ENCODE results near the gene SLC26A1.

Gene SLC26A1, protein sequence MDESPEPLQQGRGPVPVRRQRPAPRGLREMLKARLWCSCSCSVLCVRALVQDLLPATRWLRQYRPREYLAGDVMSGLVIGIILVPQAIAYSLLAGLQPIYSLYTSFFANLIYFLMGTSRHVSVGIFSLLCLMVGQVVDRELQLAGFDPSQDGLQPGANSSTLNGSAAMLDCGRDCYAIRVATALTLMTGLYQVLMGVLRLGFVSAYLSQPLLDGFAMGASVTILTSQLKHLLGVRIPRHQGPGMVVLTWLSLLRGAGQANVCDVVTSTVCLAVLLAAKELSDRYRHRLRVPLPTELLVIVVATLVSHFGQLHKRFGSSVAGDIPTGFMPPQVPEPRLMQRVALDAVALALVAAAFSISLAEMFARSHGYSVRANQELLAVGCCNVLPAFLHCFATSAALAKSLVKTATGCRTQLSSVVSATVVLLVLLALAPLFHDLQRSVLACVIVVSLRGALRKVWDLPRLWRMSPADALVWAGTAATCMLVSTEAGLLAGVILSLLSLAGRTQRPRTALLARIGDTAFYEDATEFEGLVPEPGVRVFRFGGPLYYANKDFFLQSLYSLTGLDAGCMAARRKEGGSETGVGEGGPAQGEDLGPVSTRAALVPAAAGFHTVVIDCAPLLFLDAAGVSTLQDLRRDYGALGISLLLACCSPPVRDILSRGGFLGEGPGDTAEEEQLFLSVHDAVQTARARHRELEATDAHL

DNA sequence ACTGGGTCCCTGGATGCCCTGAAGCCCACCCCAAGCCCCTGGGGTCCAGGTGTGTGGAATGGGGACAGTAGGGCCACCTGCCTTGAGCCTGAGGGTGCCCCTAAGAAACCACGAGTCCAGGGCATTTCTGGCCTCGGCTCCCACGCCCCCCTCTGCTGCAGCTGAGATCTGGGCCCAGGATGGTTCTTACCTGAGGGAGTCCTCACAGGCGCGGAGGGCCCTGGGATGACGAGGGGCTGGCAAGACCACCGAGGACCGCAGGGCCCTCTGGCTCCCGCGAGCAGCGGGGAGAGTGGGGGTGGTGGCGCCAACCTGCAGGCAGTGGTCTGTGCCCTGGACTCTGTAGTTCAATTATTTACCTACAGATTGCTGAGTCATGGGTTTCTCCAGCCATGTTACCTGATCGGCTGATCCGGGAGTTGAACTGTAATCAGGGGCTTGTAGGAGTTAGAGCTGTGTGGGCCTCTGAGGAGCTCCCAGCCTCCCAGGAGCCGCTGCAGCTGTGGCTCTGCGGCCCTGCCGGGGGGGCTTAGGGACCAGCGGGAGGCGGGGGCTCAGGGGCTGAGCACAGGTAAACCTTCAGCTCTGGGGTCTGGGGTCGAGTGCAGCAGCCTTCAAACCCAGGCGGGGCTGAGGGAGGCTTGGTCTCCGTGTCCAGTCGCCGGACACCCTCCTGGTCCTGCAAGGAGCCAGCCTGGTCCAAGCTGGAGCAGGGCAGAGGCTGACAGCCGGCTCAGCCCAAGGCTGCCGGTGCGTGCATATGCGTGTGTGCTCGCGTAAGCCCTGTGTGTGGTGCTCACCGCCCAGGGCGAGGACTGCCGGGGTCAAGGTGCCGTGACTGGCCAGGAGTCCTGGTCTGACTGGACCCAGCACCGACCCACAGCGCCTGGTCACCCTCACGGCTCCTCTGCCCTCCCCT, at the start of gene SLC26A1:
Gene SLC26A1 (minus strand): TSS at position 294 of the 919 bp plus-strand sequence. CDS start 1,701 bp downstream, outside the sequence.
- no peak for DNase-seq

DNA sequence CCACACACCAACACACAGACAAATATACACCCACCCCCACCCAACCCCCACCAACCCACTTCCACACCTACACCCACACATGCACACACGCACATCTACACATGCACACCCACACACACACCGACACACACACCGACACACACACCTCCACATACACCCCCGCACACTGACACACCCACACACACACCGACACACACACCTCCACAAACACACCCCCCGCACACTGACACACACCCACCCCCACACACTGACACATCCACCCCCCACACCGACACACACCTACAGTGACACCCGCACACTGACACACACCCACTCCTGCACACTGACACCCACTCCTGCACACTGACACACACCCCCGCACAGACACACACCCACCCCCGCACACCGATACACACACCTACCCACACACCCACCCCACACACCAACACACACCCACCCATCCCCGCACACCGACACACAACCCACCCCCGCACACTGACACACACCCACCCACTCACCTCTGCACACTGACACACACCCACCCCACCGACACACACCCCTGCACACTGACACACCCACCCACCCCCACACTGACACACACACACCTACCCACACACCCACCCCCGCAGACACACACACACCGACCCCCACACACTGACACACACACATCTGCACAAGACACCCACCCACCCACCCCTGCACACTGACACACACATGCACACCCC, 49.3 kb upstream of the SLC26A1 start:
- DNase-seq = no peak

DNA sequence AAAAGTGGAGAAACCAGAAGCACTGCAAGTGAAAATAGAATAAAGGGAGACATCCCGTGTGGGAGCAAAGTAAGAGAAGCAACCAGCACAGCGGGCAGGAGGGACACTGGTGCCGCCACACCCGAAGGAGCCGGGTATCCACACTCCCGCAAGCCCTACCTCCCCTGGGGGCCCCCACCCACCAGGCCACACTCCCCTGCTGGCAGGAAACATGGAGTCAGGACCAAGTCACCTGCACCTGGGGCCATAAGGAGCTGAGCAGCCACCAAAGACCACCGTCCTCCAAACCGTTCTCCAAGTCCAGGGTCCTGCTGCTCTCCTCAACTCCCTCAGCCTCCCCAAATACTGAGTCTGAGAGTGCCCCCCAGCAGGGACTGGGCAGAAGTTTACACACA, 48.7 kb upstream of the SLC26A1 start:
- no peak for DNase-seq

DNA sequence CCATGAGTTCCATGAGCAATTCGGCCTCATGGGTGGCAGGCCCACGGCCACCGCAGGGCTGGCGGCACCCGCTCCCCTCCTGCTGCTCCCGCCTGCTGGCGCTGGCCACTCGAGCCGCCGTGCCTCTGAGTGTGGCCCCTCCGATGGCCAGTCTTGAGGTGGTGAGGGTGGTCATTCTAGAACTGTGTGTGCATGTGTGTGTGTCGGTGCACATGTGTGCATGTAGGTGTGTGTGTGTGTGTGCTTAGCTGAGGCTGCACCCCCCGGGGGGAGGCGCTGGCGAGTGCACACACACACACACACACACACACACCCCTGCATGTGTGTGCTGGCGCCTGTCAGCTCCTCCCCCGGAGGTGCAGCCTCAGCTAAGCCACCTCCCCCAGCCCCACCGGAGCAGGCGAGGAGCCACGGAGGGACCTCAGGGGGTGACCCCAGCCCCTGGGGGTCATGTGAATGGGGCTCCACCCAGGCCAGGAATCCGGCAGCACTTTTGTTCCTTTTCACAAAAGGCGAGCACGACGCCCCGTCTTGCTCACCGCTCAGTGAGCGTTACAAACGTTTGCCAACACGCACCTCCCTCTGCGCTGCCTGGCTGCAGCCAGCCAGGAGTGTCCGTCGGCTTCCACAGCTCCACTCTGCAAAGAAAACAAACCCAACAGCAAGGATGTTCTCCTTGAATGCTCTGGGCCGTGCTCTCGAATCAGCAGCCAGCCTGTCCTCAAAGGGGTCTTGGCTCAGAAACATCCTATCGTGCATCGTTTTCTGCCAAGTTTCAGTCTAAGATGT, 48.1 kb upstream of the SLC26A1 start:
- no peak for DNase-seq

DNA sequence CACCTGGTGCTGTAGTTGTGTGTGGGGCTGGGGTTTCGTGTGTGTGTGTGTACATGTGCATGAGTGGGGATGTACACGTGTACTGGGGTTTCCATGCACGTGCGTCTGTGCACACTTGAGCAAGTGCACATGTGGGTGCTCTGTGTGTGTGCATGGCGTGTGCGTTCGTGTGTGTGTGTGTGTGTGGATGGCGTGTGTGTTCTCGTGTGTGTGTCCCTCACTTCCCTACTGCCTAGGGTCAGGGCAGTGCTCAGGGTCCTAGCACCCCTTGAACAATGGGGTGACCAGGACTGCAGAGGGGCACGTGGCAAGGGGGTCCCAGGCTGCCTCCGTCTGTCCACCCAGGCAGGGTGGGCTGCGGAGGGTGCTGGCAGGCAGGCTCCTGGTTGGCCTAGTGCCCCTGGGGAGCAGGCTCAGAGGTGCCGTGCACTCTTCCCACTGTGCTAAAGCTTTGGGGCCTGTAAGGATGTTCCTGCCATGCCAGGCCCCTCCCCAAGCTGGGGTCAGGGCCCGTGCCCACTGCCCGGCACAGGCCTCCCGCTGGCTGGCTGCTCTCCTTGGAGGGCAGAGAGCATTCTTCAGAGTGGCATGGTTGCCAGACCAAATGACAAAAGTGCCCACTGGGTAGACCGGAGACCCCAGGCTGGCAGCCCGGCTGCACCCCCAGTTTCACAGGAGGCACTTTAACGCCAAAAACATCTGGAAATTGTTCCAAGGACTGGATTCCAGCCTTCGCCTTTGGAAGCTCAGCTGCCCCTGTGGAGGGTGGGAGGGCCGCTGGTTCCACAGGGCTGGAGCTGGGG, 47.3 kb upstream of the SLC26A1 start:
- DNase-seq = no peak

DNA sequence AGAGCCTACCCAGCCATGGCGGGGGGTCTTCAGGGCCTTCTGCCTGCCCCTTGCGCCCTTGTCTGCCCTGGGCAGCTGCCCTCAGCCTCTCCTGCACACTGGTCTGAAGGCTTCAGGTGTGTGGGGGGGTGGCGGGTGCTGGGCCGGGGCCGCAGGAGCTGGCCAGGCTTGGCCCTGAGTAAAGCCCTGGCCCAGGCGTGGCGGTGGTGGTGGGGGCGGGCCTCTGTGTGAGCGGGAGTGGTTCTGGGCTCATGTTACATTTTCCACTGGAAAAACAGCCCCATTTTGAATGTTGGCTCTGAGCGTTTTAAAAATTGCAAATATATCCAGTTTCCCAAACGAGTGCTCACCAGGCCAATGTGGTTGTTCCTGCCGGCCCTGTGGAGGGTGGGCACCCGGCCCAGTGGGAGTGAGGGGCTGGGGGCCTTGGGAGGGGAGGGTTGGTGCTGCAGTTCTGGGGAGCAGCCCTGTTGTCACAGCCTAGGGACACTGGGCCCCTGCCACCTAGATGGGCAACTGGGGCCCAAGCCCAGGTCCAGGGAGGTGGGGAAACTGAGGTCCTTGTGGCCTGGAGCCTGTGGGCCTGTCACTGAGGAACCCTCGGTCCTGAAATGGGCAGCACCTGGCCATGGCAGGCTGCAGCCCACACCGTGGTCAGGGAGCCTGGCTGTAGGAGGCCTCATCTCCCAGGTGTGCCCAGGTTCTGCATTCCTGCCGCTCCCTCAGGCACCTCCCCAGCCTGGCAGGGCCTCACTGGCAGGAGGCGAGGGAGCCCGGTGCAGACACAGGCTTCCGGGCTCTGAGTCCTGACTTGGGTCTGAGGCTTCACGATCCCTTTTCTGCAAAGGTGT, 46.5 kb upstream of the SLC26A1 start:
- no peak for DNase-seq

DNA sequence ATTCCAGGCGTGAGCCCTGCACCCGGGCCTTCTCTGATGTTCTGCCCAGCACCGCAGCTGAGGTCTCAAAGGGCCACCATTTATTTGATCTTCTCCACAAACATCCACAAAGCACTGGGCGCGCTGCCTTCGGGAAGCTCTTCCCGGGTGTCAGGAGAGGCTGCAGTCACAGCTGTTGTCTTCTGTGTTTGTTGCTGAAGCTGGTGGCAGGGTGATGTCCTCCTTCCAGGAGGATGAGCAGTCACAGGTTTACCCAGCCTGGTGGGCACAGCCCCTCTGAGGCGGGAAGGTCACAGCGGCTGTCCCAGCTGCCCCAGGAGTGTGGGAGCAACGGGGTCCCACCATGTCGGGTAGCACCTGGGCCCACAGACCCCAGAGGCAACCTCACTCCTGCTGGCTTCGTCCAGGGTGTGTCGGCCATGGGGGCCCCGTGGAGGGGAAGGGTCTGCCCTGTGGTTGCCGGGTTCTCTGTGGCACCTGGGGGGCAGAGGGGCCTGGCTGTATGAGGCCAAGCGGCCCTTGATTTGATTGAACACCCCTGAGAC, 45.8 kb upstream of the SLC26A1 start:
- no peak for DNase-seq

DNA sequence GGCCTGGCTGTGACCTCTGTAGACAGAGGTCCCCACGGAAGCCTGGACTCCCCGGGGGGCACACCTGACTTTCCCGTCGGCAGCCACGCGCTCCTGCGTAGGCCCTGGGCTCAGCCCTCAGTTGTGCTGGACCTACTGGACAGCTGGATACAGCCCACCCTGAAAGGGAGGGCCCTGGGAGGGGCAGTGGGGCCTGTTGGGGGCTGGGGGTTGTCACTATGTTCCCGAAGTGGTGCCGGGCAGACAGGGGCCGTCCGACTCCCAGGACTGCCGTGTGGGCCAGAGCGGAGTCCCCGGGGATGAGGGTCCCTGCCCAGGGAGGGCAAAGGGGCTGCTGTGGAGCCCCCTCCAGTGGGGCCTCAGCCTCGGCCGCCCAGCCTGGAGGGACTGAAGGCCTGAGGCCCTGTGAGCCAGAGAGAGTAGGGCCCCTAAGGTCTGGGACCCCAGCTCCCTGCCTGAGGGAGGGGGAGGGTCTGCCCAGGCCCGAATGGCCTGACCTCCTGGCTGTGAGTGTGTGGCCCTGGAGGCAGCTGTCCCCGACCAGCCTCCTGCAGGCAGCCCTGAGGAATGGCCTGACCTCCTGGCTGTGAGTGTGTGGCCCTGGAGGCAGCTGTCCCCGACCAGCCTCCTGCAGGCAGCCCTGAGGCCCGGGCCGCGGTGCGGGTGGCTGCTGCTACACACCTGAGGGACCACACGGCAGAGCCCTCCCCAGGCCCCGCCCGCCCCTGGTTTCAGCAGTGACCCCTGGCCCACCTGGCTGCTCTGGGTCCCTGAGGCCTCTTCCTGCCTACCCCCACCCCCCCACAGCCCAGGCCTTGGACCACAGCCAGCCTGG, 44.0 kb upstream of the SLC26A1 start:
- DNase-seq = no peak

DNA sequence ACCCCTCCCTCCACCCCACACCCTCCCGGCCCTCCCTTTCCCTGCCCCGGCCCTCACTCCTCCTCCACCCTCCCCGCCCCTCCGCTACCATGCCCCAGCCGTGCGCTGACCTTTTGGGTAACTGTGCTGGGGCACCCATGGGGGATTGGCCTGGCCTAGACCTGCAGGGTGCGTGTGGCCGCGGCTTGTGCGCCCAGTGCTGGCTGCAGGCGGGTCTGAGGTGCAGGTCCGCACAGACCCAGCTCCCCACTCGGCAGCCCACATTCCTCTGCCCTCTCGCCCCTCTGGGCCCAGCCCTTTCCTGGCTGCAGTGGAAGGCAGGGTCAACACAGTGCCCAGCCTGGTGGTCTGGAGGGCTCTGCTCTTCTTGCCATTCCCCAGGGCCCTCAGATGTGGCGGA, 42.9 kb upstream of the SLC26A1 start:
- DNase-seq = no peak

DNA sequence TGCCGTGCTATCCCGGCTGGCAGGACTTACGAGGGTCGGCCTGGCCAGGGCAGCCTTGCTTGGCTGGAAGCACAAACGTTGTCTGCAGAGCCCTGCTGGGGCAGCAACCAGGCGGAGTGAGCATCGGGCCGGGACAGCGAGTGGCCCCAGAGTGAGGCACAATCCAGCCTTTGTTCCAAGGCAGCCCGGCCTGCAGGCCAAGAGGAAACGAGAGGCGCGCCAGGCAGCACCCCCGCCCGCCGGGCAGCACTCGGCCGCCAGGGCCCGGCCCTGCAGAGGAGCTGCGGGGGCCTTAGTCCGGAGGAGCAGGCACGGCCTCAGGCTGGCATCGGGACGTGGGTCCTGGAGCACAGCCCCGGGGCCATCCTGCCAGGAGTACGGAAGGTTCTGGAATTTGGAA, 42.3 kb upstream of the SLC26A1 start:
- DNase-seq = no peak

DNA sequence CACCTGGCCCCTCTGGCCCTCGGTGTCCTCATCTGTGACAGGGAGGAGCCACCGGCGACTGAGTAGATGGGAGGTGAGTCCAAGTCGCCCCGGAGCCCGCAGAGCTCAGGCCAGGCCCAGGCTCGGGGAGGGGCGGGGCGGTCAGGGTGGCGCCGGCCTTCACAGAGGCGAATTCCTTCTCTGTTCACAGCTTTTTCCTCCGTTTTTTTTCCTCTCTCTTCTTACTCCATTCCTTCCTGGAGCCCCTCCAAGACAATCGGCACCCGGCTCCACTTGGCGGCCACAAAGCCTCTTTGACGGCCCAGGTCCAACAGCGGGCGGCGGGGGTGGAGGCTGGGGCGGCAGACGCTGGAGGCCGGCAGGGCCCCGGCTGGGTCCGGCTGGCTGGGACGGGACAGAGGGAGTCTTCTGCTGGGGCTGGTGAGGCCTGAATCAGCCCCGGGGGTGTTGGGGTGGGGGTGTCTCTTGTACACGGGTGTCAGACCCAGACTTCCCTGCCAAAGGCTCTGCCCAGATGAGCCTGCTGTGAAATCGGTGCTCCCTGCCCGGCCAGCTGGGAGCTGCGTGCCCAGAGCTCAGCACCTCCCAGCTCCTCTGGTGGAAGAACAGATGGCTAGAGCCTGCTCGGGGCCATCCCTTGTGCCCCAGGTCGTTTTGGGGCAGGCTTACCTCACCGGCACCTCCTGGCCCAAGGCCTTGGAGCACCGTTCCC, 40.8 kb upstream of the SLC26A1 start:
- DNase-seq = no peak

DNA sequence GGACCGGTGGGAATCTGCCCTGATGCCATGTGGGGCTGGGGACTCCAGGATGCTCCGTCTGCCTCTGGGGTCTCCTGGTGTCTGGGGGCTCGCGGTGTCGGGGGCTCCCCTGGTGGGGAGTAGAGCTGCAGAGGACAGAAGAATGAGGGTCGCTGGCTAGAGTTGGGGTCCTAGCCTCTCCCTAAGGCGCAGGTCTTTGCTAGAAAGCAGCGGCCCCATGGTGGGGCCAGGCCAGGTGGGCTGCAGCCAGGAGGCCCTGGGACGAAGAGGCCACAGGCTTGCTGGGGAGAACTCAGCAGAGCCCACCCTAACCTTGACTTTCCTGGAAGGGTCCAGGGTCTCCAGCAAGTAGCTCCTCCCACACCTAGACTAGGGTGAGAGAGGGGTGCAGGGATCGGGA, 39.7 kb upstream of the SLC26A1 start:
- no peak for DNase-seq

DNA sequence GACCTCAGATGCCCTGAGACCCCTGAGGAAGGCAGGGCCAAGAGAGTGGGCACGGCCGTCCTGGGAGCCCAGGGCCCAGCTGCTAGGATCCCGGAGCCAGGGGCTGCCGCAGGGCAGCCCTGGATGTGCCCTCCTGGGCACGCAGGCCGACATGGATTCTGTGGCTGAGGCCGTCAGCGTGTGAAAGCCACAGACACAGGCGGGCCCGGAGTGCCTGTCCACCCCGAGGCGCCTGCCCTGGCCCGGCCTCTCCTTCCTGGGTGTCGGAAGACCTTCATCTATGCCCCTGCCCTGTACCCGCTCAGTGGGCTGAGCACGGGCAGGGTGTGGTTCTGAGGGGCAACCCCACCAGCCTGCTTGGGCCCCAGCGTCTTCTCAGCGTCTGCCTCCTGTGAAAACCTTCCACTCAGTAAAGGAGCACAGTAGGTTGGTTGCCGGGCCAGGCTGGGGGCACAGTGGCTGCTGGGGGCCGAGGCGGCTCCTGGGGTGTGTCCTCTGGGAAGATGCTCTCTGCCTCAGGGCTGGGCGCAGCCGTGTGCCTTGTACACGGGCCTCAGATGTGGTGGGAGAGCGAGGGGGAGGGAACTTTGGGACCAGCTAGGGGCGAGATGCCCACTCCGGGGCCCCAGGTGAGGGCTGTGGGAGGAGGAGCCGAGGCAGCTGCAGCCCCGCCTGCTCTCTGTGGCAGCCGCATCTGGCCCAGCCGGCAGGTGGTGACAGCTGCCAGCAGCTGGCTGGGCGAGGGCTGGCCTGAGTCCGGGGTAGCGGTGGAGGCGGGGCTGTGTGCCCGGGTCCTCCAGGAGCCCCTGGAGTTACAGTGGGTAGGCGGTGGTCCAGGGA, 39.0 kb upstream of the SLC26A1 start:
- no peak for DNase-seq

DNA sequence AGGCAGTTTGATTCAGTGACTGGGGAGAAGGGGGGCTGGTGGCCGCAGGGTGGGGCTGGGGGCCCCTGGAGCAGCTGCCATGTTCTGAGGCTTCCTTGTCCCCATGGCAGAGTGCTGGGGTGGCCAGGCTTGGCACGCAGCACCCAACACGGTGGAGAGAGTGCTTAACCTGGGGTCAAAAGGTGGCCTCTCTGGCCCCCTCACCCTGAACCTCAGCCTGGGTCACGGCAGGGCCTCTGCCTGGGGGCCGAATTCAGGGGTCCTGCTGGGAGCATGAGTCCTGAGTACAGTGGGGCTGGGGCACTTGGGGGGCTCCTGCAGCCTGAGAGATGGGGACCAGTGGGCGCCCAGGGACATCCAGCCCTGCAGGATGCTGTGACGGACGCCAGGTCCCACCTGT, 38.1 kb upstream of the SLC26A1 start:
- no peak for DNase-seq

DNA sequence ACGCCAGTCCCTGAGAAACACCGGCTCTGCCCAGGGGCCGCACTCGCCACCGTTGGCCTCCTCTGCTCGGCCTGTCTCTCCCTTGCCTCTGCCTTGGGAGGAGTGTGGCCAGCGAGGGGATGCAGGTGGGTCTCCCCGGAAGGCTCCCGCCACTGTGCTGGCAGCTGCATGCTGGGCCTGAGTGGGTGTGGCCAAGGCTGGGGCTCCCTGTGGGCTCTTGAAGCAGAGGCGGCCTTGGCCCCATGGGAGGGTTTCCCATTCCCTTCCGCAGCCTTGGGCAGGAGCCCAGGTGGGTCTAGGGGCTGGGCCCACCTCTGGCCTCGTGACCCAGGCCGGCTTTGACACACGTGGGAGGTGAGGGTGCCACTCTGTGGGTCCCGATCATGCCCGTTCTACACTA, 37.4 kb upstream of the SLC26A1 start:
- no peak for DNase-seq

DNA sequence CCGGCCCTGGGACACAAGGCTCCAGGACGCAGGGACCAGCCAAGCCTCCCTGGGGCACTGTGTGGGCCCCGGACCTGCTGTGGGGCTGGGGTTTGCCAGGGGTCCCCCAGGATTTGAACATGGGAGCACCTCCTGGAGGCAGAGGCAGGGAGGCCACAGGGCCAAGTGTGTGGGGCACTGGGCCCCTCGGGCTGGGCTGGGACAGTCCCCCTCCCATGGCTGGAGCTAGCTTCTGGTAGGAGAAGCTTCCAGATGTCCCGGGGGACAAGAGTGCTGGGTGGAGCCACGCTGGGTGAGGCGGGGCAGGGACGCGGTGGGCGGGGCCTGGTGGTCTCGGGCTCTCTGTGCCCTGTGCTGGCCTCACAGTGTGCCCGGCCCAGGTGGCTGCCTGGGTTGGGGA, 36.8 kb upstream of the SLC26A1 start:
- no peak for DNase-seq

DNA sequence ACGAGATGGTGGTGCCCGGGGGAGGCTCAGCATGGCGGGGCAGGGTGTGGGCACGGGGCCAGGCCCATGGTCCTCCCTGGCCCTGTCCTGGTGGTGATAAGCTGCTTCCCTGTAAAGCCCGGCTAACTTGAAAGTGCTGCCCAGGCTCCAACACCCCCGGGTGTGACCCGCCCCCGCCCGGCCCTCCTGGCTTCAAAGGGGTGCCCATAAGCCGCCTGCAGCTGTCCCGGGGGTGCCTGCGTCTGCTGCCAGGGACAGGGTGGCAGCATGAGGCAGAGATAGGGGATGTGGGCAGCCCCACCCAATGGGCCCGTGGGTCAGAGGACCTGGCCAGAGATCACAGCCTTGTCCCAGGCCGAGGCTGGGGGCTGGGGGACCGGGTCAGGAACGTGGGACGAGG, 36.3 kb upstream of the SLC26A1 start:
- DNase-seq = no peak
